ENCODE measurements around the gene SRPX. TPM values are rescaled to one million over a fixed set of nuclear protein-coding genes. Genes with fewer than 3 reads are reported as not detected.

SRPX gene
- total RNA-seq, 4 donors from 2014 or later, result 14.2 to 26.4 (median 22.1) TPM

- no peak for DNase-seq
Observed at GRCh38 chrX:38206036-38206435, 14.6 kb downstream of the SRPX start.

GRCh38 chrX:38205039-38205438 lies 15.6 kb downstream of the SRPX start:
- H3K27me3 ChIP-seq, result no peaks in the 10 kb centered on the region
- H3K36me3 ChIP-seq, result no peaks in the 10 kb centered on the region
- H3K27ac ChIP-seq, result no peak overlapping the region
- no peaks in the 10 kb centered on the region for H3K9me3 ChIP-seq
- H3K4me1 ChIP-seq, result no peaks in the 10 kb centered on the region
- DNase-seq, result no peak
- TF ChIP-seq, protein P1, sequence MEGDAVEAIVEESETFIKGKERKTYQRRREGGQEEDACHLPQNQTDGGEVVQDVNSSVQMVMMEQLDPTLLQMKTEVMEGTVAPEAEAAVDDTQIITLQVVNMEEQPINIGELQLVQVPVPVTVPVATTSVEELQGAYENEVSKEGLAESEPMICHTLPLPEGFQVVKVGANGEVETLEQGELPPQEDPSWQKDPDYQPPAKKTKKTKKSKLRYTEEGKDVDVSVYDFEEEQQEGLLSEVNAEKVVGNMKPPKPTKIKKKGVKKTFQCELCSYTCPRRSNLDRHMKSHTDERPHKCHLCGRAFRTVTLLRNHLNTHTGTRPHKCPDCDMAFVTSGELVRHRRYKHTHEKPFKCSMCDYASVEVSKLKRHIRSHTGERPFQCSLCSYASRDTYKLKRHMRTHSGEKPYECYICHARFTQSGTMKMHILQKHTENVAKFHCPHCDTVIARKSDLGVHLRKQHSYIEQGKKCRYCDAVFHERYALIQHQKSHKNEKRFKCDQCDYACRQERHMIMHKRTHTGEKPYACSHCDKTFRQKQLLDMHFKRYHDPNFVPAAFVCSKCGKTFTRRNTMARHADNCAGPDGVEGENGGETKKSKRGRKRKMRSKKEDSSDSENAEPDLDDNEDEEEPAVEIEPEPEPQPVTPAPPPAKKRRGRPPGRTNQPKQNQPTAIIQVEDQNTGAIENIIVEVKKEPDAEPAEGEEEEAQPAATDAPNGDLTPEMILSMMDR (IDR thresholded peaks at IDR 0.05), result no peak
- no peak for TF ChIP-seq POLR2A (IDR thresholded peaks at IDR 0.05)
- H3K4me3 ChIP-seq, result no peak overlapping the region

More at GRCh38 chrX:38206036-38206435, 14.6 kb downstream of the SRPX start:
- Histone ChIP-seq H3K36me3 (no peaks in the 10 kb centered on the region), H3K4me3 (no peak overlapping the region), H3K27me3 (no peaks in the 10 kb centered on the region), H3K4me1 (no peaks in the 10 kb centered on the region), H3K9me3 (no peaks in the 10 kb centered on the region), H3K27ac (no peak overlapping the region)
- no peak for TF ChIP-seq POLR2A (IDR thresholded peaks at IDR 0.05)
- TF ChIP-seq, protein P1 (IDR thresholded peaks at IDR 0.05), result no peak

DNA sequence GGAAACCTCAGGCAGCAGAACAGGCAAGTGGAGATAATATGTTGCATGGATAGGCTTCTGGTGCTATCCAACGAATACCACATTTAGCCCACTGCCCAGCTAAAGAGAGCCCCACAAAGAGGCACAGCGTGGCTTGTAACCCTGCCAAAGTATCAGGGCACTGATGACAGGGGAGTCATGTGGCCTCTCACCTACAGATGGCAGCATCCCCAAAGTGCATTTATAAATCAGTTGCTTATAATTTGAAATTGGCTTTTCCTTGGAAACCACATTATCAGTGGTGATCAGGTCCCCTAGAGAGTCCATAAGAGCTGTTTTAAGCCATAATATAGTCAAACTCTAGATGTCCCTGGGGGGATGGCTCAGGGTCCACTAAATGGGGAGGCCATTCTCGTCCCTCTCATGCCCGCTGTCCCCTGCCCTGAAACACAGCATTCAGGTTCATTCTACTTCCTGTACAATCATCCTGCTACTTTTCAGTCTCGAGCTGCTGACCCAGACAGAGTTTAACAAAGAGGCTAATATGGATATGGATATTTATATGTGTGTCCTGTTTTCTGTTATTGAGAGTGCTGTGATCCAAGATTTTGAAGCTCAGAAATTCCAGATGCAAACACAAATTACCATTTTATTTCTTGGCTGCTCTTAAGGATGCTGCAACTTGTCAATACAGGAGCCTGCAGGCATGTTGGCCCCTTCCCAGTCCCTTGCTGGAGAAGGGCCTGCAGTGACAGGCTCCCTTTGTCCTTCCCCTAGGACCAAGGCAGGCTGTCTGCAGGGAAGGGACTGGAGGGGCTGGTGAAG lies 28.5 kb downstream of the SRPX start:
- peak in 1 of 3 donors; percentile 52 for DNase-seq
- Histone ChIP-seq H3K27me3 (no peaks in the 10 kb centered on the region), H3K36me3 (no peaks in the 10 kb centered on the region), H3K9me3 (no peaks in the 10 kb centered on the region), H3K4me1 (no peaks in the 10 kb centered on the region), H3K4me3 (no peak overlapping the region), H3K27ac (no peak overlapping the region)
- TF ChIP-seq POLR2A (IDR thresholded peaks at IDR 0.05), result no peak
- TF ChIP-seq, protein P1 (IDR thresholded peaks at IDR 0.05), result peak in 4 of 6 experiments; percentile 10 to 48 (median 38)

DNA sequence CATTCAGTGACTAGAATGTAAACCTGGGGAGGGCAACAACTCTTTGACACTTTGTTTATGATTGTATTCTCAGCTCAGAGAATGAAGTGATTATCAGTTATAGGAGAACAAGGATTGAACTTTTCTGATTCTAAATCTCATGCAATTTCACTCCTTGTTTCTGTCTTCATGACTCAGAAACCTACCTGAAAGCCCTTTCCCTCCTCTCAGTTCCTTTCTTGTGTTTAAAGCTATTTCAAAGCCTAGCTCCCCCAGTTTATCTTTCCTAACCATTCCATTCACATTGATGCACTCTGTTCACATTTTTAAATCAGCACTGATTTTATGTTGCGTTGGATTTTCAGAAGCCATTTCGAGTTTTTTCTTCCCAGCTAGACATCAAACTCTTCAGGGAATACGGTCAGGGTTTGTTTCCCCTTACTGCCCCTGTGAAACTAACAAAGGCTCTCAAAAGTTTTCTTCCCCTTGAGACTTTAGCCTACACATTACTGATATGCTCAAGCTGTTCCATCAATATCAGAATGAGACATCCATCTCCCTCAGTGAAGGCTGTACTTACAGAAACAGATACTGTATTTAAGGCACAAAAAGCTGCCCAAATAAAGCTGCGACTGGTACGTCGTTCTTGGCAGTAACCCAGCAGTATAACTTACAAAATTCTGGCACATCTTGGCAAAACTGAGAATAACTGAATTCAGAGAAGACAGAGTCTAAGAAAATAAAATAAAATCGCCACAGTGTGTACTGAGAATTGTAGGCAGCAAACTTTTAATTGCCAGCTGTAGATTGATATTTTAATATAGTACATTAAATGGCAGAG lies 31.0 kb downstream of the SRPX start:
- Histone ChIP-seq H3K27me3 (no peaks in the 10 kb centered on the region), H3K4me3 (no peak overlapping the region), H3K9me3 (no peaks in the 10 kb centered on the region), H3K27ac (no peak overlapping the region), H3K36me3 (no peaks in the 10 kb centered on the region), H3K4me1 (no peaks in the 10 kb centered on the region)
- no peak for DNase-seq
- TF ChIP-seq POLR2A (IDR thresholded peaks at IDR 0.05), result no peak
- TF ChIP-seq, protein P1 (IDR thresholded peaks at IDR 0.05), result no peak

DNA sequence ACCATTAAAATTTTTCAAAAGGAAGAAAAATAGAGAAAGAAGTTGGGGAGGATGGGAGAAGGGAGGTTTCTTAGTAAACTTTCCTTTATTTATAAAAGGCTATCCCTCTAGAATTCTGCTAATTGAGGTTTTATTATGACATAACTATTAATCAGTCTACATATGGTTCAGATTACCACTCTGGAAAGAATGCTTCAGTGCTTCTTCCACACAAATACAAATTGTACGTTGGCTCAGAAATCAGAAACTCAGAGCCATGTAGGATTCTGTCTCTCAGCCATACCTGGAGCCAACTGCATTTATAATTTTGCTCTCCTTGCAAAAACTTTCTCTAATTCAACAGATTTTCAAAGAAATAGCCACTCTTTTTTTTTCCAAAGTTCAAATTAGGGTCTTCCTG lies 37.1 kb downstream of the SRPX start:
- no peak overlapping the region for H3K4me3 ChIP-seq
- no peaks in the 10 kb centered on the region for H3K36me3 ChIP-seq
- H3K9me3 ChIP-seq, result no peaks in the 10 kb centered on the region
- no peaks in the 10 kb centered on the region for H3K27me3 ChIP-seq
- DNase-seq, result no peak
- no peak overlapping the region for H3K27ac ChIP-seq
- TF ChIP-seq, protein P1 (IDR thresholded peaks at IDR 0.05), result no peak
- no peak for TF ChIP-seq POLR2A (IDR thresholded peaks at IDR 0.05)
- H3K4me1 ChIP-seq, result no peaks in the 10 kb centered on the region

Measured in Peyer's patch (tissue), 4 donors.